Pancreas (tissue), 10 donors: ENCODE data around the gene DNAJC16. TPM values are rescaled to one million over a fixed set of nuclear protein-coding genes. Genes with fewer than 3 reads are reported as not detected.
"Not testable (repeated sequence)": the region's sequence is repeated elsewhere in the genome, so short reads cannot be mapped to it uniquely, and the experiment has no call there.

ENCODE experiments used
- ATAC-seq, 4 donors: fragments of 200-7000 bp; cut with Tn5 transposase; one replicate each; pipeline versions ENCODE4 v1.8.0 to v1.9.1; 2020; ENCODE audit warnings: mild to moderate bottlenecking in 4 of 4, moderate library complexity in 4 of 4
- DNase-seq, 6 donors: peaks; one replicate each; pipeline ENCODE4 v3.0.0-alpha.2; 2020
- FAIRE-seq: peaks from 2 replicates; lab custom pipeline; 2012; peaks lifted over from hg19 to GRCh38; lab: Jason Lieb, UNC
- H3K27ac ChIP-seq, 4 donors: fragments of 200-600 bp; sonication (generic); 1 replicate in 3 of 4; 2 replicates in 1 of 4; pipeline versions ENCODE4 v1.5.0 to v1.8.0; 2020
- H3K27me3 ChIP-seq, 4 donors: fragments of 200-600 bp; one replicate each; pipeline ENCODE4 v1.8.0; 2021
- H3K36me3 ChIP-seq, 3 donors: fragments of 200-600 bp; sonication (generic) in 1 of 3; one replicate each; pipeline versions ENCODE4 v1.5.0 to v1.8.0; 2020 to 2021
- H3K4me1 ChIP-seq, 3 donors: fragments of 200-600 bp; one replicate each; pipeline ENCODE4 v1.8.0; 2021
- H3K4me3 ChIP-seq, 4 donors: fragments of 200-600 bp; sonication (generic) in 2 of 4; one replicate each; pipeline versions ENCODE4 v1.5.0 to v1.8.0; 2020 to 2021
- H3K9me3 ChIP-seq, 4 donors: fragments of 200-600 bp; one replicate each; pipeline ENCODE4 v1.8.0; 2021
- CTCF ChIP-seq, 4 donors: fragments of 200-600 bp; sonication (generic) in 3 of 4; IDR thresholded peaks; one replicate each; pipeline versions ENCODE4 v1.5.0 to v1.8.0; 2021; ENCODE audit warnings: antibody characterized with exemption in 4 of 4
- WGBS, 2 donors: extraction: QIAGEN DNeasy Blood & Tissue Kit; methylation state at CpG; one replicate each; pipeline ENCODE4 v1.1.7; 2013; 5-methylcytosine and 5-hydroxymethylcytosine counted together
- intact Hi-C, 3 donors: fragments of 100-400 bp; cut with DNase I; formaldehyde crosslinking; loops; one replicate each; pipeline versions ENCODE4 v1.11.1 to v1.14.2; 2022
- polyA plus RNA-seq, 2 donors: library from polyadenylated mRNA; stranded (reverse); fragments of 200-250 nt; gene quantifications; one replicate each; pipeline ENCODE4 v1.2.3, GENCODE V29; 2013
- total RNA-seq, 6 donors: library from RNA; stranded (reverse); fragmentation: NEBNext Ultra II Directional in 4 of 6; extraction: Animal tissue kit (Norgen Biotek cat#: 25700) in 4 of 6; gene quantifications; one replicate each; pipeline versions ENCODE4 v1.2.1 to v1.2.4, GENCODE V29; 2021 to 2023
- donor health status: healthy with polysubstance abuse.
- donor health status: DM: no; HTN: no; CAD: no; lungs with moderate emphysema.
- donor health status: DM: no; HTN: no; CAD: no.
- donor health status: control.
- donor health status: control.
- donor health status: Bipolar disorder and iron deficiency.
- donor health status: DM: yes; HTN: yes; CAD: no.
- donor health status: DM: no; HTN: no; CAD: no.
- donor health status: DM: no; HTN: no; CAD: no.
- donor health status: DM: yes; HTN: yes; CAD: no.

Gene DNAJC16
- total and polyA plus RNA-seq, 8 donors: 5.0 to 16.2 (median 9.9) TPM

- FAIRE-seq (no peak), ATAC-seq (peak; percentile 18 to 75 (median 68)), DNase-seq (peak in 1 of 6 donors; percentile 59)
- Histone ChIP-seq H3K9me3 (no peaks in the 10 kb centered on the region), H3K27ac (peak overlapping the region; percentile 24 to 74 (median 40)), H3K36me3 (peaks cover 0 to 24% (median 0%) of the 10 kb centered on the region in 3 donors), H3K27me3 (no peaks in the 10 kb centered on the region), H3K4me3 (no peak overlapping the region), H3K4me1 (peaks cover 0 to 9% (median 5%) of the 10 kb centered on the region in 3 donors)
- TF ChIP-seq CTCF (IDR thresholded peaks at IDR 0.05): no peak
- intact Hi-C loops: no loop called here
- 34 to 47% methylated on average over 11 to 13 of the region's 13 CpGs for WGBS, 2 donors
Measured at GRCh38 chr1:15489052-15489736, 37.5 kb upstream of the DNAJC16 start.

- WGBS, 2 donors: 90 to 91% methylated on average over 4 of the region's 4 CpGs
- H3K9me3 ChIP-seq, DNase-seq, intact Hi-C loops, H3K4me3 ChIP-seq, H3K27ac ChIP-seq, H3K27me3 ChIP-seq, H3K4me1 ChIP-seq, ATAC-seq, FAIRE-seq: not testable (repeated sequence)
- peaks cover 0 to 19% (median 0%) of the 10 kb centered on the region in 3 donors for H3K36me3 ChIP-seq
Measured at GRCh38 chr1:15491010-15491409, 35.6 kb upstream of the DNAJC16 start.

- Histone ChIP-seq H3K27me3 (no peaks in the 10 kb centered on the region), H3K4me1 (peaks cover 0 to 9% (median 5%) of the 10 kb centered on the region in 3 donors), H3K9me3 (no peaks in the 10 kb centered on the region), H3K27ac (no peak overlapping the region), H3K4me3 (no peak overlapping the region), H3K36me3 (peaks cover 0 to 8% (median 0%) of the 10 kb centered on the region in 3 donors)
- 42 to 44% methylated on average over 5 of the region's 5 CpGs for WGBS, 2 donors
- intact Hi-C loops: no loop called here
- ATAC-seq (no peak), DNase-seq (no peak), FAIRE-seq (no peak)
- no peak for TF ChIP-seq CTCF (IDR thresholded peaks at IDR 0.05)
Measured at GRCh38 chr1:15492596-15492995, 34.1 kb upstream of the DNAJC16 start.

- H3K4me1 ChIP-seq: peaks cover 0 to 5% (median 0%) of the 10 kb centered on the region in 3 donors
- H3K4me3 ChIP-seq: no peak overlapping the region
- WGBS, 2 donors: 58 to 62% methylated on average over 9 of the region's 9 CpGs
- no peaks in the 10 kb centered on the region for H3K9me3 ChIP-seq
- ATAC-seq: peak in 1 of 4 donors; percentile 8
- DNase-seq: no peak
- H3K27me3 ChIP-seq: no peaks in the 10 kb centered on the region
- no peak for TF ChIP-seq CTCF (IDR thresholded peaks at IDR 0.05)
- intact Hi-C loops: no loop called here
- H3K27ac ChIP-seq: peak overlapping the region in 1 of 4 donors; percentile 2
- peaks cover 0 to 8% (median 0%) of the 10 kb centered on the region in 3 donors for H3K36me3 ChIP-seq
- FAIRE-seq: no peak
Measured at GRCh38 chr1:15493869-15494390, 32.7 kb upstream of the DNAJC16 start.

- ATAC-seq: no peak
- H3K27me3 ChIP-seq: no peaks in the 10 kb centered on the region
- H3K36me3 ChIP-seq: peaks cover 0 to 6% (median under 1%) of the 10 kb centered on the region in 3 donors
- no peak for FAIRE-seq
- no peaks in the 10 kb centered on the region for H3K9me3 ChIP-seq
- DNase-seq: no peak
- intact Hi-C loops: loop anchor here in 1 of 3 donors (10.0 kb wide), 1 partner anchor 186 kb away; no protein-coding TSS in a partner anchor
- TF ChIP-seq CTCF (IDR thresholded peaks at IDR 0.05): no peak
- 75% methylated on average over 19 of the region's 19 CpGs for WGBS, 2 donors
- H3K4me3 ChIP-seq: no peak overlapping the region
- H3K4me1 ChIP-seq: peaks cover 0 to 8% (median 0%) of the 10 kb centered on the region in 3 donors
- no peak overlapping the region for H3K27ac ChIP-seq
Measured at GRCh38 chr1:15500184-15501178, 26.2 kb upstream of the DNAJC16 start.
